H1 (cell line): Measurements from ENCODE around the gene CYP46A1. TPM values are rescaled to one million over a fixed set of nuclear protein-coding genes. Genes with fewer than 3 reads are reported as not detected.

Experiments
- CTCF ChIA-PET: fragments of 300-600 bp; sonication (Branson Sonifier 250); formaldehyde crosslinking; loops from one replicate; lab custom pipeline; 2021; ENCODE audit not compliant: partially characterized antibody; lab: Charles Lee
- POLR2A ChIA-PET: fragments of 300-600 bp; sonication (Branson Sonifier 250); formaldehyde crosslinking; loops from one replicate; lab custom pipeline; 2021; ENCODE audit warnings: inconsistent platforms; ENCODE audit not compliant: partially characterized antibody; lab: Charles Lee
- DNase-seq, 2 experiments: peaks; one replicate each; pipeline versions ENCODE4 v3.0.0 to v3.0.0-alpha.2; 2010 to 2022; ENCODE audit warnings: low spot score in 2 of 2, low read depth in 1 of 2, mixed read lengths in 1 of 2
- FAIRE-seq: peaks from 2 replicates; lab custom pipeline; 2011; peaks lifted over from hg19 to GRCh38; lab: Jason Lieb, UNC
- H2AFZ ChIP-seq: 2 replicates; pipeline ENCODE4 v1.8.1; 2012; ENCODE audit warnings: low read length, inconsistent platforms
- H2AK5ac ChIP-seq: 2 replicates; pipeline ENCODE4 v1.6.1; 2013; ENCODE audit warnings: low read depth, low read length
- H2BK120ac ChIP-seq: replicated peaks from 2 replicates; pipeline ENCODE3; 2013; ENCODE audit warnings: low read depth, low read length, inconsistent platforms
- H2BK12ac ChIP-seq: 2 replicates; pipeline ENCODE4 v1.6.1; 2013; ENCODE audit warnings: low read depth, low read length
- H2BK15ac ChIP-seq: 2 replicates; pipeline ENCODE4 v1.6.1; 2013; ENCODE audit warnings: low read length
- H2BK20ac ChIP-seq: 2 replicates; pipeline ENCODE4 v1.6.1; 2013; ENCODE audit warnings: low read length
- H2BK5ac ChIP-seq: 2 replicates; pipeline ENCODE4 v1.6.1; 2013; ENCODE audit warnings: low read depth, low read length
- H3K14ac ChIP-seq: 2 replicates; pipeline ENCODE4 v1.6.1; 2013; ENCODE audit warnings: inconsistent platforms; ENCODE audit not compliant: insufficient read length
- H3K18ac ChIP-seq: 2 replicates; pipeline ENCODE4 v1.6.1; 2013; ENCODE audit warnings: low read length; ENCODE audit errors: extremely low read depth
- H3K23ac ChIP-seq: 2 replicates; pipeline ENCODE4 v1.6.1; 2013; ENCODE audit warnings: inconsistent platforms; ENCODE audit not compliant: insufficient read length
- H3K23me2 ChIP-seq: 2 replicates; pipeline ENCODE4 v1.6.1; 2013; ENCODE audit warnings: low read depth, low read length
- H3K27ac ChIP-seq: 2 replicates; pipeline ENCODE4 v1.6.1; 2011; ENCODE audit warnings: low read depth, low read length, inconsistent platforms
- H3K27me3 ChIP-seq, 4 experiments: replicated peaks in 1 of 4; 1 replicate in 1 of 4; 2 replicates in 3 of 4; pipeline versions ENCODE4 v1.6.1 to v1.8.1; 2011 to 2013; ENCODE audit warnings: low read length in 3 of 4, mild to moderate bottlenecking in 3 of 4, inconsistent platforms in 2 of 4, mixed read lengths in 2 of 4, moderate library complexity in 1 of 4; ENCODE audit not compliant: control insufficient read depth in 3 of 4, insufficient read depth in 3 of 4; ENCODE audit errors: extremely low read depth in 1 of 4
- H3K36me3 ChIP-seq, 4 experiments: 2 replicates each; pipeline versions ENCODE4 v1.6.1 to v1.8.1; 2011 to 2013; ENCODE audit warnings: mild to moderate bottlenecking in 4 of 4, low read length in 3 of 4, moderate library complexity in 2 of 4, control low read depth in 1 of 4, inconsistent platforms in 1 of 4; ENCODE audit not compliant: insufficient read depth in 4 of 4, control insufficient read depth in 2 of 4
- H3K4ac ChIP-seq: replicated peaks from 2 replicates; pipeline ENCODE3; 2013; ENCODE audit warnings: low read length, low read depth, mixed read lengths, inconsistent platforms; ENCODE audit not compliant: insufficient read length
- H3K4me1 ChIP-seq, 4 experiments: replicated peaks in 1 of 4; 1 replicate in 1 of 4; 2 replicates in 3 of 4; pipeline versions ENCODE4 v1.6.1 to v1.8.1; 2011 to 2013; ENCODE audit warnings: low read length in 3 of 4, inconsistent platforms in 2 of 4, mixed read lengths in 1 of 4; ENCODE audit not compliant: insufficient read depth in 4 of 4, control insufficient read depth in 3 of 4
- H3K4me2 ChIP-seq, 2 experiments: 2 replicates each; pipeline versions ENCODE4 v1.6.1 to v1.8.1; 2011 to 2013; ENCODE audit warnings: low read depth in 2 of 2, low read length in 2 of 2, control low read depth in 1 of 2, inconsistent platforms in 1 of 2, mild to moderate bottlenecking in 1 of 2; ENCODE audit not compliant: insufficient read depth in 1 of 2
- H3K4me3 ChIP-seq, 4 experiments: fragments of 200-600, 300-600 bp in 1 of 4; sonication (generic), shearing (Covaris generic), sonication (Bioruptor Twin) in 1 of 4; 2 replicates each; pipeline versions ENCODE4 v1.5.1 to v1.8.1; 2011 to 2016; ENCODE audit warnings: low read length in 4 of 4, low read depth in 3 of 4, control low read depth in 2 of 4, inconsistent platforms in 2 of 4, mild to moderate bottlenecking in 2 of 4, mixed read lengths in 1 of 4, moderate library complexity in 1 of 4; ENCODE audit not compliant: insufficient read depth in 2 of 4; ENCODE audit errors: extremely low read depth in 1 of 4
- H3K56ac ChIP-seq: replicated peaks from 2 replicates; pipeline ENCODE3; 2013; ENCODE audit warnings: low read depth, mild to moderate bottlenecking, mixed read lengths, low read length, inconsistent platforms; ENCODE audit not compliant: insufficient read length
- H3K79me1 ChIP-seq: 2 replicates; pipeline ENCODE4 v1.6.1; 2013; ENCODE audit warnings: low read depth, low read length, control low read depth
- H3K79me2 ChIP-seq, 2 experiments: 2 replicates each; pipeline versions ENCODE4 v1.6.1 to v1.8.1; 2012 to 2013; ENCODE audit warnings: low read length in 2 of 2, mild to moderate bottlenecking in 2 of 2, inconsistent platforms in 1 of 2; ENCODE audit not compliant: insufficient read depth in 2 of 2, control insufficient read depth in 1 of 2
- H3K9ac ChIP-seq, 4 experiments: replicated peaks in 1 of 4; 1 replicate in 1 of 4; 2 replicates in 3 of 4; pipeline versions ENCODE4 v1.6.1 to v1.8.1; 2011 to 2013; ENCODE audit warnings: low read depth in 3 of 4, low read length in 3 of 4, control low read depth in 2 of 4, mild to moderate bottlenecking in 2 of 4, moderate library complexity in 2 of 4, inconsistent platforms in 1 of 4; ENCODE audit errors: extremely low read depth in 1 of 4
- H3K9me3 ChIP-seq, 2 experiments: 2 replicates each; pipeline versions ENCODE4 v1.6.1 to v1.8.1; 2012 to 2013; ENCODE audit warnings: mild to moderate bottlenecking in 2 of 2, moderate library complexity in 2 of 2, control low read depth in 1 of 2, inconsistent platforms in 1 of 2, low read depth in 1 of 2, low read length in 1 of 2, mixed read lengths in 1 of 2; ENCODE audit not compliant: insufficient read depth in 2 of 2
- H4K20me1 ChIP-seq, 2 experiments: replicated peaks in 1 of 2; 2 replicates each; pipeline versions ENCODE3 to v1.8.1; 2011 to 2013; ENCODE audit warnings: inconsistent platforms in 2 of 2, low read length in 2 of 2, mild to moderate bottlenecking in 1 of 2; ENCODE audit not compliant: insufficient read depth in 2 of 2, control insufficient read depth in 1 of 2
- H4K5ac ChIP-seq: 2 replicates; pipeline ENCODE4 v1.6.1; 2013; ENCODE audit warnings: low read length, low read depth, mixed read lengths, inconsistent platforms; ENCODE audit not compliant: insufficient read length
- H4K8ac ChIP-seq: 2 replicates; pipeline ENCODE4 v1.8.0; 2013; ENCODE audit warnings: mild to moderate bottlenecking, moderate library complexity, low read length, inconsistent platforms; ENCODE audit not compliant: insufficient read depth; ENCODE audit errors: extremely low read depth
- H4K91ac ChIP-seq: replicated peaks from 2 replicates; pipeline ENCODE3; 2013; ENCODE audit warnings: low read length, mixed read lengths, inconsistent platforms; ENCODE audit not compliant: insufficient read length
- CBX5 ChIP-seq: fragments of 300-800, 300-1000 bp; sonication (generic); IDR thresholded peaks from 2 replicates; pipeline ENCODE4 v1.7.1; 2016; ENCODE audit warnings: antibody characterized with exemption, low read length, low read depth
- EGR1 ChIP-seq: IDR thresholded peaks from 2 replicates; pipeline ENCODE4 v1.6.1; 2011; ENCODE audit warnings: low read depth, low read length, borderline replicate concordance
- HDAC2 ChIP-seq, 2 experiments: fragments of 300-600 bp in 1 of 2; sonication (generic) in 1 of 2; IDR thresholded peaks; 2 replicates each; pipeline ENCODE4 v1.6.1; 2011 to 2012; ENCODE audit warnings: low read depth in 2 of 2, low read length in 2 of 2, mild to moderate bottlenecking in 2 of 2, moderate library complexity in 2 of 2, borderline replicate concordance in 1 of 2, inconsistent platforms in 1 of 2
- HDAC6 ChIP-seq: IDR thresholded peaks from one replicate; pipeline ENCODE4 v1.7.1; 2012; ENCODE audit warnings: low read depth, mild to moderate bottlenecking, inconsistent platforms, low read length, moderate library complexity
- RAD21 ChIP-seq, 2 experiments: IDR thresholded peaks in 1 of 2; conservative IDR thresholded peaks in 1 of 2; 2 replicates each; pipeline ENCODE4 v1.6.1; 2011; ENCODE audit warnings: low read depth in 2 of 2, low read length in 2 of 2, improper control_type of control experiment in 1 of 2, inconsistent platforms in 1 of 2, mild to moderate bottlenecking in 1 of 2, moderate library complexity in 1 of 2
- RXRA ChIP-seq: IDR thresholded peaks from 2 replicates; pipeline ENCODE4 v1.6.1; 2011; ENCODE audit warnings: low read depth, mild to moderate bottlenecking, low read length, moderate library complexity; ENCODE audit not compliant: insufficient read depth
- SIX5 ChIP-seq: IDR thresholded peaks from 2 replicates; pipeline ENCODE4 v1.6.1; 2011; ENCODE audit warnings: mild to moderate bottlenecking, low read depth, low read length
- TCF12 ChIP-seq: IDR thresholded peaks from 2 replicates; pipeline ENCODE4 v1.6.1; 2011; ENCODE audit warnings: low read depth, mild to moderate bottlenecking, low read length
- WGBS, 2 experiments: shearing (Covaris generic) in 1 of 2; methylation state at CpG; one replicate each; pipeline versions ENCODE4 v1.1.6 to v1.1.7; 2013 to 2015; ENCODE audit warnings: low lambda C conversion rate in 2 of 2, mixed read lengths in 2 of 2, inconsistent platforms in 1 of 2, low coverage in 1 of 2, missing lambda C conversion rate in 1 of 2; ENCODE audit not compliant: insufficient replicate concordance in 2 of 2, insufficient coverage in 1 of 2, insufficient read length in 1 of 2; ENCODE audit errors: extremely low coverage in 1 of 2, missing lambda C conversion rate in 1 of 2; 5-methylcytosine and 5-hydroxymethylcytosine counted together
- polyA plus RNA-seq, 7 experiments: library from polyadenylated mRNA; depleted of rRNA in 3 of 7; stranded (reverse) in 5 of 7; unstranded in 2 of 7; fragments of >200 nt in 5 of 7; fragments of 200-250 nt in 2 of 7; gene quantifications; 1 replicate in 5 of 7; 2 replicates in 1 of 7; 4 replicates in 1 of 7; pipeline versions ENCODE4 v1.2.1 to v1.2.3, GENCODE V29; 2011 to 2013; ENCODE audit warnings: missing spikeins in 2 of 7, mixed read lengths in 2 of 7
- total RNA-seq: library from RNA; stranded (reverse); fragmentation: NEBNext Ultra II Directional; extraction: Animal tissue kit (Norgen Biotek cat#: 25700); gene quantifications from 2 replicates; pipeline ENCODE4 v1.2.1, GENCODE V29; 2021
- TF ChIP-seq, protein P1 (sequence below): IDR thresholded peaks from 2 replicates; pipeline ENCODE4 v1.6.1; 2012; ENCODE audit warnings: inconsistent platforms
- TF ChIP-seq, protein P2 (sequence below): IDR thresholded peaks from 2 replicates; pipeline ENCODE4 v1.6.1; 2011; ENCODE audit warnings: low read depth, mild to moderate bottlenecking, low read length; ENCODE audit not compliant: insufficient read depth

Gene CYP46A1
- total and polyA plus RNA-seq, 2 of the 8 experiments (the other 6 are each of a cell fraction or from before 2014, with no cell fraction given), result 0.41 to 1.3 TPM

DNA sequence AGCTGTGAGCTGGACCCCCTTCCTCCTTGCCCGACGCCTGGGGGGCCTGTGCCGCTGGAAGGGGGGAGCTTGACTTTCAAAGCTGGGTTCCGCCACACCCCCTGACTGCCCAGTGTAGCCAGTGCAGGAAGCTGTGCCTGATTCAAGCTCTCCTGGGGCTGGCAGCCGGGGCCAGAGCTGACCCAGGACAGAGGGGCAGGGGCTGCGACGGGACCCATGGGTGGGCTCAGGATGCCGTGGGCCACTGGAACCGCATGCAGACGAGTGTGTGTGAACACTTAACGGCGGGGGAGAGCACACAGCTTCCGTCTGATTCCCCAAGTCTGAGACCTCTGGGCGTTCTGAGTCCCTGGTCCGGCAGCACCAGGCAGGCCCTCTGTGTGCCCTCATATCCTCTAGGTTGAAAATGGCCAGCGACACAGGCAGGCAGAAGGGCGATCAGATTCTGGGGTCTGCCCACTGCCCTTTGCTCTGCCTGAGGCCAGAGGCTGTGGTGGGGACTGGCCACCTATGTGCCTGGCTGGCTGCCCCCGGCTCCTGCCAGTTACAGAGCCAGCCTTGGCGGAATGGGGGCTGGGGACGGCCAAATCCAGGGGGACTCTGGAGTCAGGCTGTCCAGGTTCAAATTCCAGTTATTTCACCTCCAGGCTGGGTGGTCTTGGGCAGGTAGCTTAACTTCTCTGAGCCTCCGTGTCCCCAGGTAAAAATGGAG lies 54.0 kb downstream of the CYP46A1 start:
- Histone ChIP-seq H2BK5ac (no peak overlapping the region), H3K14ac (no peak overlapping the region), H3K27ac (no peak overlapping the region), H3K18ac (no peak overlapping the region; the same call in 1 of the 2 replicates), H3K36me3 (no peaks in the 10 kb centered on the region), H2AFZ (no peak overlapping the region; the same call in 1 of the 2 replicates), H3K79me2 (no peaks in the 10 kb centered on the region), H2BK15ac (no peak overlapping the region), H3K56ac (no peak overlapping the region), H2BK20ac (no peak overlapping the region), H4K8ac (no peak overlapping the region), H3K9me3 (no peaks in the 10 kb centered on the region), H3K27me3 (no peaks in the 10 kb centered on the region; a peak in 2 of 7 replicates), H2BK120ac (no peak overlapping the region), H3K23me2 (peaks cover 2% of the 10 kb centered on the region; the same call in 1 of the 2 replicates), H3K4me2 (no peak overlapping the region), H3K79me1 (no peaks in the 10 kb centered on the region), H3K9ac (no peak overlapping the region), H2AK5ac (no peak overlapping the region), H2BK12ac (no peak overlapping the region), H4K20me1 (no peaks in the 10 kb centered on the region), H3K23ac (no peak overlapping the region), H3K4me3 (no peak overlapping the region), H4K91ac (no peak overlapping the region), H3K4ac (no peak overlapping the region), H3K4me1 (peaks cover 0 to 2% (median 0%) of the 10 kb centered on the region in 4 experiments; a peak in 4 of 7 replicates), H4K5ac (no peak overlapping the region)
- ChIA-PET POLR2A (no interaction called here), CTCF (interaction anchor here (0.8 to 18.9 kb wide), 6 partner anchors 8 to 149 kb away, joined by 3 to 237 read pairs (median 4); no protein-coding TSS in a partner anchor)
- DNase-seq, result no peak
- TF ChIP-seq HDAC2 (IDR thresholded peaks at IDR 0.05; ENCODE audit: borderline replicate concordance in 1 of 2, low read depth in 2 of 2, low read length in 2 of 2) (no peak), EGR1 (no peak), CBX5 (no peak), TCF12 (no peak), RXRA (no peak), RAD21 (IDR thresholded peaks at IDR 0.05 in 1 of 2, conservative IDR thresholded peaks at IDR 0.05 in 1 of 2; ENCODE audit: low read depth in 2 of 2, low read length in 2 of 2) (no peak), HDAC6 (no peak), SIX5 (no peak)
- TF ChIP-seq, protein P1, sequence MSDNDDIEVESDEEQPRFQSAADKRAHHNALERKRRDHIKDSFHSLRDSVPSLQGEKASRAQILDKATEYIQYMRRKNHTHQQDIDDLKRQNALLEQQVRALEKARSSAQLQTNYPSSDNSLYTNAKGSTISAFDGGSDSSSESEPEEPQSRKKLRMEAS, result no peak
- TF ChIP-seq, protein P2, sequence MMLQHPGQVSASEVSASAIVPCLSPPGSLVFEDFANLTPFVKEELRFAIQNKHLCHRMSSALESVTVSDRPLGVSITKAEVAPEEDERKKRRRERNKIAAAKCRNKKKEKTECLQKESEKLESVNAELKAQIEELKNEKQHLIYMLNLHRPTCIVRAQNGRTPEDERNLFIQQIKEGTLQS, result no peak
- WGBS, 2 experiments, result 88% methylated on average over 17 of the region's 21 CpGs; no CpG with 5 or more reads in 1 of the 2 experiments
- FAIRE-seq, result no peak
